Endothelial cell of umbilical vein (primary cell): ENCODE results near the gene COMP. TPM values are rescaled to one million over a fixed set of nuclear protein-coding genes. Genes with fewer than 3 reads are reported as not detected.

ENCODE experiments used
- BruUV-seq: library from RNA; stranded (reverse); fragments of 400-500 nt; replicated peaks from 2 replicates; lab custom pipeline; 2021; lab: Mats Ljungman, UMichigan
- CTCF ChIA-PET: fragments of 300-600, 350-600 bp; sonication (Branson Sonifier 250); formaldehyde crosslinking; loops from one replicate; lab custom pipeline; 2021; ENCODE audit warnings: antibody characterized with exemption, inconsistent platforms; lab: Charles Lee
- POLR2A ChIA-PET: fragments of 300-600, 350-600 bp; sonication (Branson Sonifier 250); formaldehyde crosslinking; loops from one replicate; lab custom pipeline; 2021; ENCODE audit warnings: antibody characterized with exemption, inconsistent platforms; lab: Charles Lee
- DNase-seq: peaks from one replicate; pipeline ENCODE4 v3.0.0-alpha.2; 2011; ENCODE audit warnings: low read depth, low spot score
- FAIRE-seq: peaks from 2 replicates; lab custom pipeline; 2011; peaks lifted over from hg19 to GRCh38; lab: Jason Lieb, UNC
- H2AFZ ChIP-seq: 2 replicates; pipeline ENCODE4 v1.6.0; 2012; ENCODE audit warnings: low read depth, low read length, control low read depth, inconsistent platforms
- H3K27ac ChIP-seq: 2 replicates; pipeline ENCODE4 v1.5.1; 2011; ENCODE audit warnings: low read depth, mild to moderate bottlenecking, control low read depth, low read length, moderate library complexity; ENCODE audit not compliant: insufficient read depth
- H3K27me3 ChIP-seq, 2 experiments: 2 replicates each; pipeline versions ENCODE4 v1.6.0 to v1.6.1; 2011; ENCODE audit warnings: low read length in 2 of 2, mixed read lengths in 1 of 2; ENCODE audit not compliant: control insufficient read depth in 2 of 2, insufficient read depth in 2 of 2
- H3K36me3 ChIP-seq, 2 experiments: 2 replicates in 1 of 2; 3 replicates in 1 of 2; pipeline ENCODE4 v1.5.1; 2011; ENCODE audit warnings: low read length in 2 of 2, mild to moderate bottlenecking in 1 of 2, moderate library complexity in 1 of 2; ENCODE audit not compliant: control insufficient read depth in 2 of 2, insufficient read depth in 2 of 2; ENCODE audit errors: extremely low read depth in 1 of 2
- H3K4me1 ChIP-seq: 3 replicates; pipeline ENCODE4 v1.5.1; 2011; ENCODE audit warnings: mild to moderate bottlenecking, low read length; ENCODE audit not compliant: control insufficient read depth, insufficient read depth; ENCODE audit errors: extremely low read depth
- H3K4me2 ChIP-seq: 2 replicates; pipeline ENCODE4 v1.6.1; 2011; ENCODE audit warnings: low read length, control low read depth, mixed read lengths; ENCODE audit not compliant: insufficient read depth
- H3K4me3 ChIP-seq, 3 experiments: fragments of 200-600 bp in 1 of 3; sonication (generic), shearing (Covaris generic) in 1 of 3; replicated peaks in 1 of 3; 2 replicates each; pipeline ENCODE4 v1.5.1; 2011 to 2016; ENCODE audit warnings: control low read depth in 3 of 3, low read length in 3 of 3, mild to moderate bottlenecking in 2 of 3, inconsistent platforms in 1 of 3, low read depth in 1 of 3, moderate library complexity in 1 of 3; ENCODE audit not compliant: insufficient read depth in 1 of 3
- H3K79me2 ChIP-seq: 2 replicates; pipeline ENCODE4 v1.6.0; 2012; ENCODE audit warnings: low read length, inconsistent platforms; ENCODE audit not compliant: control insufficient read depth, insufficient read depth
- H3K9ac ChIP-seq: replicated peaks from 2 replicates; pipeline ENCODE3; 2011; ENCODE audit warnings: low read length, control low read depth; ENCODE audit not compliant: insufficient read depth; ENCODE audit errors: extremely low read depth
- H3K9me1 ChIP-seq: replicated peaks from 3 replicates; pipeline ENCODE4 v1.6.0; 2011; ENCODE audit warnings: mild to moderate bottlenecking, low read length; ENCODE audit not compliant: control insufficient read depth, insufficient read depth; ENCODE audit errors: extremely low read depth
- H3K9me3 ChIP-seq: replicated peaks from 2 replicates; pipeline ENCODE4 v1.5.1; 2012; ENCODE audit warnings: low read length, inconsistent platforms; ENCODE audit not compliant: control insufficient read depth, insufficient read depth
- H4K20me1 ChIP-seq: replicated peaks from 2 replicates; pipeline ENCODE3; 2011; ENCODE audit warnings: mild to moderate bottlenecking, low read length; ENCODE audit not compliant: control insufficient read depth, insufficient read depth; ENCODE audit errors: extremely low read depth
- CTCF ChIP-seq, 2 donors: IDR thresholded peaks; 1 replicate in 1 of 2; 2 replicates in 1 of 2; pipeline ENCODE4 v1.5.1; 2011; ENCODE audit warnings: low read length in 2 of 2, mild to moderate bottlenecking in 2 of 2, moderate library complexity in 2 of 2, control low read depth in 1 of 2, inconsistent platforms in 1 of 2, low read depth in 1 of 2; ENCODE audit not compliant: insufficient read depth in 1 of 2; ENCODE audit errors: extremely low read depth in 1 of 2
- EZH2 ChIP-seq: IDR thresholded peaks from 2 replicates; pipeline ENCODE4 v1.6.1; 2012; ENCODE audit warnings: borderline replicate concordance, low read depth, mild to moderate bottlenecking, moderate library complexity, low read length, inconsistent platforms; ENCODE audit not compliant: severe bottlenecking
- FOS ChIP-seq: IDR thresholded peaks from 2 replicates; pipeline ENCODE4 v1.6.1; 2011; ENCODE audit warnings: mild to moderate bottlenecking, low read length, moderate library complexity, borderline replicate concordance; ENCODE audit not compliant: insufficient read depth
- GATA2 ChIP-seq: IDR thresholded peaks from 2 replicates; pipeline ENCODE4 v1.7.0; 2011; ENCODE audit warnings: low read depth, mild to moderate bottlenecking, moderate library complexity, mixed read lengths, low read length; ENCODE audit not compliant: insufficient read length, insufficient read depth
- JUN ChIP-seq: IDR thresholded peaks from 2 replicates; pipeline ENCODE4 v1.6.1; 2011; ENCODE audit warnings: borderline replicate concordance, low read depth; ENCODE audit not compliant: insufficient read length, insufficient read depth
- MAX ChIP-seq: IDR thresholded peaks from 2 replicates; pipeline ENCODE4 v1.6.1; 2011; ENCODE audit not compliant: insufficient read depth, insufficient read length
- MYC ChIP-seq: IDR thresholded peaks from one replicate; pipeline ENCODE4 v1.6.1; 2011; ENCODE audit warnings: mild to moderate bottlenecking, low read depth, low read length
- POLR2A ChIP-seq: IDR thresholded peaks from 2 replicates; pipeline ENCODE4 v1.6.1; 2012; ENCODE audit warnings: low read depth, mild to moderate bottlenecking, control low read depth, low read length
- POLR2AphosphoS5 ChIP-seq: IDR thresholded peaks from 2 replicates; pipeline ENCODE4 v1.6.1; 2012; ENCODE audit warnings: low read depth, mild to moderate bottlenecking, control low read depth, low read length, moderate library complexity; ENCODE audit not compliant: insufficient read depth
- dilution Hi-C: fragments of 300-500 bp; cut with MboI; formaldehyde crosslinking; loops from one replicate; pipeline ENCODE4 v1.15.0; 2019; ENCODE audit warnings: low sequenced_read_pairs; ENCODE audit not compliant: extremely low pct_ligation_motif_present
- intact Hi-C: fragments of 100-400 bp; cut with micrococcal nuclease; formaldehyde crosslinking; loops from one replicate; pipeline ENCODE4 v1.10.0; 2022
- polyA plus RNA-seq, 4 experiments: library from polyadenylated mRNA; depleted of rRNA in 3 of 4; stranded (reverse) in 3 of 4; unstranded in 1 of 4; fragments of >200 nt; gene quantifications; 2 replicates each; pipeline versions ENCODE4 v1.2.1 to v1.2.3, GENCODE V29; 2011 to 2012; ENCODE audit warnings: missing spikeins in 1 of 4
- total RNA-seq: library from RNA; stranded (reverse); gene quantifications from 2 replicates; pipeline ENCODE4 v1.2.3, GENCODE V29; 2021

Gene COMP
- total and polyA plus RNA-seq, 2 donors (not counting 3 experiments of a cell fraction or from before 2014, with no cell fraction given): not detected

GRCh38 chr19:18764591-18765051, 26.5 kb downstream of the COMP start:
- no peak for FAIRE-seq
- no TSS peak for BruUV-seq
- Histone ChIP-seq H3K4me2 (no peak overlapping the region), H3K4me3 (no peak overlapping the region), H3K9me1 (no peaks in the 10 kb centered on the region), H3K79me2 (no peaks in the 10 kb centered on the region), H2AFZ (no peak overlapping the region), H3K27me3 (no peaks in the 10 kb centered on the region), H3K27ac (no peak overlapping the region), H3K9me3 (no peaks in the 10 kb centered on the region), H3K4me1 (no peaks in the 10 kb centered on the region), H4K20me1 (no peaks in the 10 kb centered on the region), H3K9ac (no peak overlapping the region), H3K36me3 (no peaks in the 10 kb centered on the region)
- CTCF ChIA-PET: interaction anchor here (1.1 to 1.4 kb wide), 4 partner anchors 10 to 170 kb away, joined by 3 to 5 read pairs (median 4); no protein-coding TSS in a partner anchor
- POLR2A ChIA-PET: no interaction called here
- intact Hi-C loops: no loop called here
- dilution Hi-C loops: no loop called here
- TF ChIP-seq JUN: no peak
- TF ChIP-seq CTCF (IDR thresholded peaks at IDR 0.05; ENCODE audit: extremely low read depth in 1 of 2, insufficient read depth in 1 of 2, low read depth in 1 of 2, low read length in 2 of 2): no peak
- TF ChIP-seq FOS: no peak
- no peak for TF ChIP-seq POLR2AphosphoS5
- TF ChIP-seq EZH2: no peak
- no peak for TF ChIP-seq MAX
- no peak for TF ChIP-seq GATA2
- TF ChIP-seq POLR2A: no peak
- no peak for TF ChIP-seq MYC
- no peak for DNase-seq
